Psoas muscle (tissue), 8 donors: ENCODE results near the gene KRT75. TPM values are rescaled to one million over a fixed set of nuclear protein-coding genes. Genes with fewer than 3 reads are reported as not detected.

ENCODE experiments used
- ATAC-seq, 4 donors: fragments of 200-7000 bp; cut with Tn5 transposase; one replicate each; pipeline ENCODE4 v1.9.1; 2020; ENCODE audit warnings: moderate library complexity in 3 of 4, mild to moderate bottlenecking in 2 of 4
- DNase-seq, 2 donors: peaks; one replicate each; pipeline ENCODE4 v3.0.0-alpha.2; 2020
- H3K27ac ChIP-seq: fragments of 200-600 bp; one replicate; pipeline ENCODE4 v1.8.0; 2022
- H3K27me3 ChIP-seq, 3 donors: fragments of 200-600 bp in 1 of 3; one replicate each; pipeline versions ENCODE4 v1.6.1 to v1.8.0; 2013 to 2022; ENCODE audit warnings: low read length in 2 of 3, mild to moderate bottlenecking in 2 of 3, moderate library complexity in 1 of 3; ENCODE audit not compliant: insufficient read depth in 3 of 3
- H3K36me3 ChIP-seq, 2 donors: fragments of 200-600 bp in 1 of 2; one replicate each; pipeline versions ENCODE4 v1.6.1 to v1.8.0; 2013 to 2022; ENCODE audit warnings: low read depth in 1 of 2, mild to moderate bottlenecking in 1 of 2, moderate library complexity in 1 of 2; ENCODE audit not compliant: insufficient read depth in 1 of 2
- H3K4me1 ChIP-seq: fragments of 200-600 bp; one replicate; pipeline ENCODE4 v1.8.0; 2022
- H3K4me3 ChIP-seq: fragments of 200-600 bp; one replicate; pipeline ENCODE4 v1.8.0; 2022; ENCODE audit warnings: mild to moderate bottlenecking
- H3K9me3 ChIP-seq: fragments of 200-600 bp; one replicate; pipeline ENCODE4 v1.8.0; 2022
- WGBS, 3 donors: extraction: QIAGEN DNeasy Blood & Tissue Kit; methylation state at CpG; one replicate each; pipeline versions ENCODE4 v1.1.6 to v1.1.7; 2013; 5-methylcytosine and 5-hydroxymethylcytosine counted together
- intact Hi-C, 2 donors: fragments of 100-400 bp; cut with DNase I; formaldehyde crosslinking; loops; one replicate each; pipeline versions ENCODE4 v1.11.0 to v1.14.2; 2022
- polyA plus RNA-seq, 3 donors: library from polyadenylated mRNA; stranded (reverse); fragments of 200-250 nt; gene quantifications; one replicate each; pipeline ENCODE4 v1.2.3, GENCODE V29; 2013
- total RNA-seq, 4 donors: library from RNA; stranded (reverse); fragmentation: NEBNext Ultra II Directional in 2 of 4; extraction: Animal tissue kit (Norgen Biotek cat#: 25700) in 2 of 4; gene quantifications; one replicate each; pipeline versions ENCODE4 v1.2.1 to v1.2.4, GENCODE V29; 2021 to 2023
- TF ChIP-seq, protein P1 (sequence below): fragments of 200-600 bp; IDR thresholded peaks from one replicate; pipeline ENCODE4 v1.8.0; 2022; ENCODE audit warnings: antibody characterized with exemption
- donor health status: healthy with polysubstance abuse.
- donor health status: DM: no; HTN: no; CAD: no; lungs with moderate emphysema.
- donor health status: Bipolar disorder and iron deficiency.
- donor health status: healthy.
- donor health status: DM: yes; HTN: yes; CAD: no.
- donor health status: DM: no; HTN: no; CAD: no.
- donor health status: DM: no; HTN: no; CAD: no.
- donor health status: DM: yes; HTN: yes; CAD: no.

KRT75 gene
- total and polyA plus RNA-seq, 7 donors = not detected

GRCh38 chr12:52445876-52446275, 11.7 kb upstream of the KRT75 start:
- DNase-seq (no peak), ATAC-seq (no peak)
- Histone ChIP-seq H3K4me3 (no peak overlapping the region), H3K36me3 (no peaks in the 10 kb centered on the region), H3K4me1 (no peaks in the 10 kb centered on the region), H3K9me3 (no peaks in the 10 kb centered on the region), H3K27ac (no peak overlapping the region), H3K27me3 (peaks cover 0 to 18% (median 3%) of the 10 kb centered on the region in 3 donors)
- intact Hi-C loops = no loop called here
- TF ChIP-seq, protein P1, sequence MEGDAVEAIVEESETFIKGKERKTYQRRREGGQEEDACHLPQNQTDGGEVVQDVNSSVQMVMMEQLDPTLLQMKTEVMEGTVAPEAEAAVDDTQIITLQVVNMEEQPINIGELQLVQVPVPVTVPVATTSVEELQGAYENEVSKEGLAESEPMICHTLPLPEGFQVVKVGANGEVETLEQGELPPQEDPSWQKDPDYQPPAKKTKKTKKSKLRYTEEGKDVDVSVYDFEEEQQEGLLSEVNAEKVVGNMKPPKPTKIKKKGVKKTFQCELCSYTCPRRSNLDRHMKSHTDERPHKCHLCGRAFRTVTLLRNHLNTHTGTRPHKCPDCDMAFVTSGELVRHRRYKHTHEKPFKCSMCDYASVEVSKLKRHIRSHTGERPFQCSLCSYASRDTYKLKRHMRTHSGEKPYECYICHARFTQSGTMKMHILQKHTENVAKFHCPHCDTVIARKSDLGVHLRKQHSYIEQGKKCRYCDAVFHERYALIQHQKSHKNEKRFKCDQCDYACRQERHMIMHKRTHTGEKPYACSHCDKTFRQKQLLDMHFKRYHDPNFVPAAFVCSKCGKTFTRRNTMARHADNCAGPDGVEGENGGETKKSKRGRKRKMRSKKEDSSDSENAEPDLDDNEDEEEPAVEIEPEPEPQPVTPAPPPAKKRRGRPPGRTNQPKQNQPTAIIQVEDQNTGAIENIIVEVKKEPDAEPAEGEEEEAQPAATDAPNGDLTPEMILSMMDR = no peak
- WGBS, 3 donors = 47 to 60% (median 58%) methylated on average over 3 of the region's 3 CpGs

DNA sequence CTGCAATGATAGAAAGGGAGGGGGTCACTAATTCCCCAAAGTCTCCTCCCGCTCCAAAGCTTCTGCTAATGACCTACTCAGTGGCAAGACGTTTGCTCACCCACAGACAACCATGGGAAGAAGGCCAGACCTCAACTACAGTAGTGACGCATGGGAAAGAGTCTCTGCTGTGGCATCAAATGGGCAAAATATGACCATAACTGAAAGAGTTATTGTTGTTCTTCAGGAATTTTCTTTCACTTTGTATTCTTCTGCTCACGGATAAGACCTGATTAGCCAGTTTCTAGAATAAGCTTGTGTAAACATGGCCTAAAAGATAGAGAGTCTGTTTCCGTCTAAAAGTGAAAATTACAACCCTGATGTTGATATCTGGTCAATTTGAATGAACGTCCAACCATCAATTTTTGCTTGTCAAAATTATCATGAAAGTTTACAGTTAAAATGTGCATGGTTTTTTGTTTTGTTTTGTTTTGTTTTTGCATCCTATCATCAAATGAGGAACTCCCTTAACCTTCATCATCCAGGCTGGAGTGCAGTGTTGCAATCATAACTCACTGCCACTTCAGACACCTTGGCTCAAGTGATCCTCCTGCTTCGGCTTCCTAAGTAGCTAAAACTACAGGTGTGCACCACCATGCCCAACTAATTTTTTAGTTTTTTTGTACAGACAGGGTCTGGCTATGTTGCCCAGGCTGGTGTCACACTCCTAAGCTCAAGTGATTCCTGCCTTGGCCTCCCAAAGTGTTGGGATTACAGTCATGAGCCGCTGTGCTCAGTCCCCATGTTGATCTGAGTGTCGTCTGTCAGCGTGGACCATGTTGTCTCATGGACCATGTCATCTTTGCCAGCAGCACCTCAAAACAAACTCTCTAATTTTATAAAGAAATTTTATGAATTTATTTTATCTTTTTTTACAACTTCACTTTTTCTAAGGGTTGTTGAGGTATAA, 10.8 kb upstream of the KRT75 start:
- no peak overlapping the region for H3K27ac ChIP-seq
- intact Hi-C loops = no loop called here
- WGBS, 3 donors = 64 to 73% (median 67%) methylated on average over 10 of the region's 10 CpGs
- TF ChIP-seq, protein P1 = no peak
- H3K4me3 ChIP-seq = no peak overlapping the region
- H3K4me1 ChIP-seq = no peaks in the 10 kb centered on the region
- no peaks in the 10 kb centered on the region for H3K36me3 ChIP-seq
- DNase-seq = no peak
- ATAC-seq = no peak
- H3K9me3 ChIP-seq = no peaks in the 10 kb centered on the region
- peaks cover 0 to 25% (median 3%) of the 10 kb centered on the region in 3 donors for H3K27me3 ChIP-seq

- Histone ChIP-seq H3K4me1 (no peaks in the 10 kb centered on the region), H3K36me3 (no peaks in the 10 kb centered on the region), H3K9me3 (no peaks in the 10 kb centered on the region), H3K27ac (no peak overlapping the region), H3K27me3 (peaks cover 0 to 25% (median 0%) of the 10 kb centered on the region in 3 donors), H3K4me3 (no peak overlapping the region)
- TF ChIP-seq, protein P1 = no peak
- 78 to 92% (median 89%) methylated on average over 3 of the region's 3 CpGs for WGBS, 3 donors
- ATAC-seq (no peak), DNase-seq (no peak)
- intact Hi-C loops = no loop called here
Measured at GRCh38 chr12:52443966-52444365, 9.8 kb upstream of the KRT75 start.

DNA sequence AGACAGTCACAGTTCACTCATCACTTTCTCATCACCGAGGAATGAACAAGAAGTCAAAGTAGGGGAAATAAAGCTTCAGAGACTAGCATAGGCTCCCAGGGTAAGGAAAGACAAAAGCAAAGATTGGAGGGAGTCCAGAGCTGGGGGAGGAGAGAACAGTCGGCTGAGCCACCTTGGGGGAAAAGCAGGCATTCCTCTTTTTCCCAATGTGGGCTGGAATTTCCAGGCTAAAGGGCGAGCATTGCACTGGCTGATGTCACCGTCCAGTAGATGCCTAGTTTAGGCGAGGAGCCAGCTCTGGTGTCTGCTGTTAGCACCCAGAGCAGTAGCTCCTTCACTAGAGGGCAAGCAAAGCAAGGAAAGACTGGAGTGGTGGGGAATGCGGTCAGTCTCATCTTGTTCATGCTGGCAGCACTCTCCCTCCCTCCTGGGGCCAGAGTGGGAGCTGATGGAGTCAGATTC, 8.5 kb upstream of the KRT75 start:
- H3K4me3 ChIP-seq = no peak overlapping the region
- intact Hi-C loops = no loop called here
- H3K27ac ChIP-seq = no peak overlapping the region
- H3K36me3 ChIP-seq = no peaks in the 10 kb centered on the region
- WGBS, 3 donors = 16 to 24% (median 17%) methylated on average over 6 of the region's 6 CpGs
- ATAC-seq (no peak), DNase-seq (no peak)
- H3K4me1 ChIP-seq = no peaks in the 10 kb centered on the region
- peaks cover 0 to 25% (median 0%) of the 10 kb centered on the region in 3 donors for H3K27me3 ChIP-seq
- TF ChIP-seq, protein P1 = no peak
- no peaks in the 10 kb centered on the region for H3K9me3 ChIP-seq
